K562 (cell line): ENCODE data around the gene THAP4. TPM values are rescaled to one million over a fixed set of nuclear protein-coding genes. Genes with fewer than 3 reads are reported as not detected.

Experiments
- ATAC-seq: fragments of 200-7000 bp; cut with Tn5 transposase; 3 replicates; pipeline ENCODE4 v1.9.1; 2020; ENCODE audit warnings: moderate library complexity
- BruUV-seq: library from RNA; stranded (reverse); fragments of 400-500 nt; replicated peaks from 2 replicates; lab custom pipeline; 2021; lab: Mats Ljungman, UMichigan
- CTCF ChIA-PET: fragments of 300-600 bp; formaldehyde crosslinking; extraction: SDS; loops from one replicate; lab custom pipeline; 2021; ENCODE audit warnings: low intra/inter-chr PET ratio; lab: Yijun Ruan, JAX
- POLR2A ChIA-PET: fragments of 300-600, 350-650 bp; sonication (Branson Sonifier 250); formaldehyde crosslinking; extraction: SDS; loops from one replicate; lab custom pipeline; 2021; ENCODE audit warnings: antibody characterized with exemption, inconsistent platforms; lab: Yijun Ruan, JAX
- DNase-seq, 4 experiments: peaks; one replicate each; pipeline versions ENCODE4 v3.0.0 to v3.0.0-alpha.2; 2011 to 2018; ENCODE audit warnings: low spot score in 3 of 4, mixed read lengths in 3 of 4; ENCODE audit errors: extremely low read depth in 1 of 4
- FAIRE-seq: peaks from 2 replicates; lab custom pipeline; 2011; peaks lifted over from hg19 to GRCh38; lab: Jason Lieb, UNC
- H2AFZ ChIP-seq: 2 replicates; pipeline ENCODE4 v1.6.0; 2011; ENCODE audit warnings: low read depth, low read length, control low read depth, inconsistent platforms
- H3K27ac ChIP-seq: fragments of 200-600 bp; 3 replicates; pipeline ENCODE4 v1.8.0; 2011; ENCODE audit warnings: low read depth, mild to moderate bottlenecking, control low read depth, inconsistent platforms, low read length, moderate library complexity, mixed read lengths; ENCODE audit errors: extremely low read depth
- H3K27me3 ChIP-seq, 2 experiments: fragments of 300-600 bp in 1 of 2; 2 replicates in 1 of 2; 3 replicates in 1 of 2; pipeline versions ENCODE4 v1.6.0 to v1.8.0; 2011; ENCODE audit warnings: inconsistent platforms in 2 of 2, low read length in 2 of 2, mild to moderate bottlenecking in 1 of 2, mixed read lengths in 1 of 2, moderate library complexity in 1 of 2; ENCODE audit not compliant: control insufficient read depth in 2 of 2, insufficient read depth in 2 of 2
- H3K36me3 ChIP-seq: fragments of 300-600 bp; 3 replicates; pipeline ENCODE4 v1.8.0; 2011; ENCODE audit warnings: mild to moderate bottlenecking, low read length, inconsistent platforms; ENCODE audit not compliant: control insufficient read depth, insufficient read depth
- H3K4me1 ChIP-seq, 2 experiments: fragments of 200-600 bp in 1 of 2; replicated peaks in 1 of 2; 2 replicates in 1 of 2; 3 replicates in 1 of 2; pipeline versions ENCODE4 v1.5.1 to v1.8.0; 2011; ENCODE audit warnings: inconsistent platforms in 2 of 2, low read length in 2 of 2, mild to moderate bottlenecking in 1 of 2, mixed read lengths in 1 of 2, moderate library complexity in 1 of 2; ENCODE audit not compliant: control insufficient read depth in 2 of 2, insufficient read depth in 2 of 2
- H3K4me2 ChIP-seq: 2 replicates; pipeline ENCODE4 v1.6.1; 2011; ENCODE audit warnings: low read length, control low read depth, inconsistent platforms, mixed read lengths; ENCODE audit not compliant: insufficient read depth
- H3K4me3 ChIP-seq: fragments of 200-600 bp; sonication (generic), shearing (Covaris generic); 2 replicates; pipeline ENCODE4 v1.5.1; 2016; ENCODE audit warnings: control low read depth, inconsistent platforms
- H3K79me2 ChIP-seq: fragments of 200-600 bp; 3 replicates; pipeline ENCODE4 v1.8.0; 2011; ENCODE audit warnings: low read length, inconsistent platforms; ENCODE audit not compliant: control insufficient read depth, insufficient read depth
- H3K9ac ChIP-seq, 2 experiments: 2 replicates each; pipeline versions ENCODE4 v1.6.0 to v1.6.1; 2011; ENCODE audit warnings: low read depth in 2 of 2, low read length in 2 of 2, control low read depth in 1 of 2, inconsistent platforms in 1 of 2, mild to moderate bottlenecking in 1 of 2, mixed read lengths in 1 of 2; ENCODE audit not compliant: insufficient read depth in 1 of 2
- H3K9me1 ChIP-seq: one replicate; pipeline ENCODE4 v1.6.0; 2011; ENCODE audit warnings: inconsistent platforms, mild to moderate bottlenecking, low read length, moderate library complexity; ENCODE audit not compliant: control insufficient read depth, insufficient read depth
- H3K9me3 ChIP-seq: replicated peaks from 2 replicates; pipeline ENCODE4 v1.5.1; 2011; ENCODE audit warnings: low read depth, low read length, inconsistent platforms; ENCODE audit not compliant: control insufficient read depth, insufficient read depth
- H4K20me1 ChIP-seq: replicated peaks from 2 replicates; pipeline ENCODE4 v1.6.1; 2011; ENCODE audit warnings: low read length, inconsistent platforms, mixed read lengths; ENCODE audit not compliant: control insufficient read depth, insufficient read depth
- POLR2A ChIP-seq: fragments of 450-650 bp; conservative IDR thresholded peaks from 2 replicates; pipeline ENCODE4 v1.6.1; 2016
- ZBTB33 ChIP-seq: sonication (generic); formaldehyde crosslinking; IDR thresholded peaks from 2 replicates; pipeline ENCODE4 v1.8.1; 2023; ENCODE audit warnings: mild to moderate bottlenecking, missing genetic modification reagents
- WGBS: fragments of 100-300 bp; shearing (Covaris generic); methylation state at CpG from one replicate; pipeline ENCODE4 v1.1.6; 2016; ENCODE audit warnings: low coverage, mixed read lengths; ENCODE audit not compliant: insufficient coverage; ENCODE audit errors: missing lambda C conversion rate; 5-methylcytosine and 5-hydroxymethylcytosine counted together
- in situ Hi-C: fragments of 300-500 bp; cut with MboI; formaldehyde crosslinking; loops from 4 replicates; pipeline ENCODE4 v1.15.0; 2018; ENCODE audit warnings: inconsistent platforms, mixed read lengths
- intact Hi-C: fragments of 100-400 bp; cut with micrococcal nuclease; formaldehyde crosslinking; loops from 2 replicates; pipeline ENCODE4 v1.14.2; 2022
- polyA plus RNA-seq, 8 experiments: library from polyadenylated mRNA; depleted of rRNA in 4 of 8; stranded (reverse) in 5 of 8; unstranded in 3 of 8; fragments of >200 nt; fragmentation: Nextera tagmentation in 2 of 8; fragmentation: Illumina TruSeq in 1 of 8; extraction: Ambion mirVana in 2 of 8; extraction: Trizol in 1 of 8; gene quantifications; 2 replicates each; pipeline versions ENCODE4 v1.2.1 to v1.2.3, GENCODE V29; 2011 to 2014; ENCODE audit warnings: inconsistent platforms in 1 of 8, missing spikeins in 1 of 8
- total RNA-seq, 7 experiments: library from RNA; depleted of rRNA in 6 of 7; stranded (reverse); fragments of >200 nt in 6 of 7; fragmentation: Illumina TruSeq in 2 of 7; extraction: Trizol in 2 of 7; gene quantifications; 2 replicates each; pipeline versions ENCODE4 v1.2.1 to v1.2.3, GENCODE V29; 2011 to 2021; ENCODE audit warnings: low replicate concordance in 1 of 7

THAP4 gene
- total and polyA plus RNA-seq, 9 of the 15 experiments (the other 6 are each of a cell fraction or from before 2014, with no cell fraction given), result 8.6 to 60.9 (median 43.9) TPM

GRCh38 chr2:241571821-241572620 is 64.9 kb downstream of the THAP4 start:
- in situ Hi-C loops (no loop called here), intact Hi-C loops (no loop called here)
- Histone ChIP-seq H3K27ac (no peak overlapping the region), H4K20me1 (no peaks in the 10 kb centered on the region), H3K9me1 (no peaks in the 10 kb centered on the region), H3K27me3 (no peaks in the 10 kb centered on the region), H3K79me2 (no peaks in the 10 kb centered on the region), H3K9ac (peak overlapping the region in 1 of 2 experiments; percentile 17; a peak in 1 of 4 replicates), H3K9me3 (no peaks in the 10 kb centered on the region), H3K4me1 (peaks cover 0 to 14% of the 10 kb centered on the region in 2 experiments; a peak in 2 of 5 replicates), H3K4me3 (no peak overlapping the region), H3K36me3 (no peaks in the 10 kb centered on the region), H2AFZ (no peak overlapping the region), H3K4me2 (no peak overlapping the region)
- DNase-seq (no peak), FAIRE-seq (no peak), ATAC-seq (no peak)
- TF ChIP-seq POLR2A (no peak), ZBTB33 (peak; percentile 48; the same call in 1 of the 2 replicates)
- ChIA-PET CTCF (no interaction called here), POLR2A (interaction anchor here (0.8 kb wide), 1 partner anchor 466 kb away, joined by 3 read pairs; no protein-coding TSS in a partner anchor)
- WGBS, result 71% methylated on average over 14 of the region's 27 CpGs
- BruUV-seq, result no TSS peak
